ENCODE data around the gene DUS4L. TPM values are rescaled to one million over a fixed set of nuclear protein-coding genes. Genes with fewer than 3 reads are reported as not detected.
A peak's percentile ranks its signal among the peaks of the same experiment; 100 is the strongest.

Gene DUS4L
- total RNA-seq, 2 donors from 2014 or later: 13.2 to 18.0 TPM

- peak overlapping the region; percentile 5 for H3K27ac Mint-ChIP-seq
- no peaks in the 10 kb centered on the region for H3K27me3 Mint-ChIP-seq (ENCODE audit: insufficient read depth)
- no peak overlapping the region for H3K4me3 ChIP-seq (ENCODE audit: low read length)
- no peaks in the 10 kb centered on the region for H3K9me3 Mint-ChIP-seq
- H3K36me3 ChIP-seq (ENCODE audit: control insufficient read depth, insufficient read depth, low read length): peaks cover 17% of the 10 kb centered on the region
- no peak overlapping the region for H3K4me3 Mint-ChIP-seq
- no peaks in the 10 kb centered on the region for H3K9me3 ChIP-seq (ENCODE audit: control insufficient read depth, low read length)
- 84 to 98% methylated on average over 4 to 6 of the region's 6 CpGs for WGBS, 2 experiments (ENCODE audit: insufficient coverage in 1 of 2, insufficient read length in 1 of 2)
- H3K4me1 ChIP-seq (ENCODE audit: control insufficient read depth, insufficient read depth, low read length): no peaks in the 10 kb centered on the region
- DNase-seq: no peak
- H3K27ac ChIP-seq (ENCODE audit: low read depth, low read length): no peak overlapping the region
- no peak overlapping the region for H3K9ac ChIP-seq (ENCODE audit: extremely low read depth, low read length, poor library complexity, severe bottlenecking)
- TF ChIP-seq CTCF (conservative IDR thresholded peaks at IDR 0.05): no peak
- no peaks in the 10 kb centered on the region for H3K27me3 ChIP-seq (ENCODE audit: control insufficient read depth, insufficient read depth, low read length, poor library complexity, severe bottlenecking)
- H3K4me1 Mint-ChIP-seq: peaks cover 29% of the 10 kb centered on the region
- H3K36me3 Mint-ChIP-seq (ENCODE audit: low read depth): peaks cover 6% of the 10 kb centered on the region
These were observed 2.8 kb upstream of the DUS4L start for GRCh38 chr7:107560898-107561516.

- Histone ChIP-seq H3K9ac (ENCODE audit: extremely low read depth, low read length, poor library complexity, severe bottlenecking) (peak overlapping the region; percentile 84), H3K4me3 (ENCODE audit: low read length) (peak overlapping the region; percentile 97), H3K4me1 (ENCODE audit: control insufficient read depth, insufficient read depth, low read length) (no peaks in the 10 kb centered on the region), H3K27ac (ENCODE audit: low read depth, low read length) (no peak overlapping the region), H3K36me3 (ENCODE audit: control insufficient read depth, insufficient read depth, low read length) (peaks cover 6% of the 10 kb centered on the region), H3K27me3 (ENCODE audit: control insufficient read depth, insufficient read depth, low read length, poor library complexity, severe bottlenecking) (no peaks in the 10 kb centered on the region), H3K9me3 (ENCODE audit: control insufficient read depth, low read length) (no peaks in the 10 kb centered on the region)
- H3K36me3 Mint-ChIP-seq (ENCODE audit: low read depth): peaks cover 9% of the 10 kb centered on the region
- H3K27ac Mint-ChIP-seq: peak overlapping the region; percentile 98
- H3K27me3 Mint-ChIP-seq (ENCODE audit: insufficient read depth): no peaks in the 10 kb centered on the region
- no peak for TF ChIP-seq CTCF (conservative IDR thresholded peaks at IDR 0.05)
- H3K4me3 Mint-ChIP-seq: peak overlapping the region; percentile 77
- no peaks in the 10 kb centered on the region for H3K9me3 Mint-ChIP-seq
- 0 to 5% methylated on average over 6 to 20 of the region's 21 CpGs for WGBS, 2 experiments (ENCODE audit: insufficient coverage in 1 of 2, insufficient read length in 1 of 2)
- DNase-seq: no peak
- H3K4me1 Mint-ChIP-seq: peaks cover 29% of the 10 kb centered on the region
These were observed 543 bp upstream of the DUS4L start for GRCh38 chr7:107563081-107563774.

GRCh38 chr7:107564553-107565298, 955 bp downstream of the DUS4L start:
- peak overlapping the region; percentile 77 for H3K4me3 Mint-ChIP-seq
- peaks cover 29% of the 10 kb centered on the region for H3K4me1 Mint-ChIP-seq
- no peaks in the 10 kb centered on the region for H3K4me1 ChIP-seq (ENCODE audit: control insufficient read depth, insufficient read depth, low read length)
- no peak for DNase-seq
- no peaks in the 10 kb centered on the region for H3K27me3 ChIP-seq (ENCODE audit: control insufficient read depth, insufficient read depth, low read length, poor library complexity, severe bottlenecking)
- no peaks in the 10 kb centered on the region for H3K9me3 Mint-ChIP-seq
- peaks cover 10% of the 10 kb centered on the region for H3K36me3 ChIP-seq (ENCODE audit: control insufficient read depth, insufficient read depth, low read length)
- peak overlapping the region; percentile 84 for H3K9ac ChIP-seq (ENCODE audit: extremely low read depth, low read length, poor library complexity, severe bottlenecking)
- 49 to 55% methylated on average over 4 to 8 of the region's 9 CpGs for WGBS, 2 experiments (ENCODE audit: insufficient coverage in 1 of 2, insufficient read length in 1 of 2)
- H3K4me3 ChIP-seq (ENCODE audit: low read length): peak overlapping the region; percentile 97
- TF ChIP-seq CTCF (conservative IDR thresholded peaks at IDR 0.05): no peak
- H3K27me3 Mint-ChIP-seq (ENCODE audit: insufficient read depth): no peaks in the 10 kb centered on the region
- H3K36me3 Mint-ChIP-seq (ENCODE audit: low read depth): peaks cover 9% of the 10 kb centered on the region
- no peak overlapping the region for H3K27ac ChIP-seq (ENCODE audit: low read depth, low read length)
- peak overlapping the region; percentile 88 for H3K27ac Mint-ChIP-seq
- no peaks in the 10 kb centered on the region for H3K9me3 ChIP-seq (ENCODE audit: control insufficient read depth, low read length)
